ENCODE results near the gene RAB28.
A peak's percentile ranks its signal among the peaks of the same experiment; 100 is the strongest.

RAB28 gene

DNA sequence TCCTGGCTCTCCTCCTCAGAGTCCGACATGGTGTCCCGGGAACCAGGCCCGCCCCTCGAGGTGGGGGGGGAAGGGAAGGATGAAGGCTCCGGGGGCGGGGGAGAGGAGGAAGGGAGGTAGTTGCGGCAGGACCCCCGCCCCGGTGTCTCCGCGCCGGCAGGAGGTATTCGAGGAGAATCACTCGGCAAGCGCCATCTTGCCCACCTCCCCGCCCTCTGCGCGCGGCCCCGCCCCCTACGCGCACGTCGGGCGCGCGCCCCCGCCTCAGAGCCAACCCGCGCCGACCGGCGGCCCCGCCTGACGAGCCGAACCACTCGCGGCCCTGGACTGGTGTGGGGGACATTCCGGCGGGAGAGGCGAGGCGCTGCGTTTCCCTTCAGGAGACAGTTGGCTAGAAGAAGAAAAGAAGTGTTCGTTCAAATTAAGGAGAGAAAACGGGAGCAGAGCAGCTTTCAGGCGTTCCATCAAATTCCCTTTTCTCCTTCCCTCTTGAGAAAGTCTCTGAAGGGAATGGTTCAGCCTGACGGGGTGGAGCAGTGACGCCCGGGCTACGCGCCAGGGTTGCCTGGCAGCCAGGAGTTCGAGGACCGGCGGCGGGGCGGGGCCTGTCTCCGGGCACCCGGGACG lies at the start of gene RAB28:
Gene RAB28 (minus strand): TSS at position 219 of the 627 bp plus-strand sequence.
- no peak for TF ChIP-seq CTCF (IDR thresholded peaks at IDR 0.05; ENCODE audit: borderline replicate concordance, control extremely low read depth, extremely low read depth, insufficient read depth, missing control alignments)
- DNase-seq (ENCODE audit: low spot score) = peak; percentile 92
- in situ Hi-C loops (cut with MboI; ENCODE audit: low sequenced_read_pairs, unreplicated experiment) = no loop called here

- no peak for TF ChIP-seq CTCF (IDR thresholded peaks at IDR 0.05; ENCODE audit: borderline replicate concordance, control extremely low read depth, extremely low read depth, insufficient read depth, missing control alignments)
- in situ Hi-C loops (cut with MboI; ENCODE audit: low sequenced_read_pairs, unreplicated experiment) = no loop called here
- DNase-seq (ENCODE audit: low spot score) = no peak
These were observed 47.5 kb upstream of the RAB28 start for GRCh38 chr4:13531625-13531998.

GRCh38 chr4:13530823-13531624 lies 46.9 kb upstream of the RAB28 start:
- no peak for TF ChIP-seq CTCF (IDR thresholded peaks at IDR 0.05; ENCODE audit: borderline replicate concordance, control extremely low read depth, extremely low read depth, insufficient read depth, missing control alignments)
- in situ Hi-C loops (cut with MboI; ENCODE audit: low sequenced_read_pairs, unreplicated experiment) = no loop called here
- peak; percentile 30 for DNase-seq (ENCODE audit: low spot score)

- TF ChIP-seq CTCF (IDR thresholded peaks at IDR 0.05; ENCODE audit: borderline replicate concordance, control extremely low read depth, extremely low read depth, insufficient read depth, missing control alignments) = no peak
- in situ Hi-C loops (cut with MboI; ENCODE audit: low sequenced_read_pairs, unreplicated experiment) = no loop called here
- peak; percentile 13 for DNase-seq (ENCODE audit: low spot score)
These were observed 45.2 kb upstream of the RAB28 start for GRCh38 chr4:13529128-13529919.

DNA sequence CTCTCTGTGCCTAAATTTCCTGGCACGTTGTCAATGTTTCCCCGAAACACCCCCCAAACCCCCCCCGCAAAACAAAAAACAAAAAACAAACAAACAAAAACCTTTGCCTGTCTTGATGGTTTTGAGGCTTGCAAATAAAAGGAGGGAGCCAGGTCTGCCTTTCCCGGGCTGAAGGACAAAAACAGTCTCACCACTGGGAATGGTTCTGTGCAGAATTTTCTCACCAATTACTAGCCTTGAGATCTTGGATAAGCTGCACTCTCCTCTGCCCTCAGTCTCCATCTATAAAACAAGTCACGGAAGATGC lies 44.6 kb upstream of the RAB28 start:
- no peak for TF ChIP-seq CTCF (IDR thresholded peaks at IDR 0.05; ENCODE audit: borderline replicate concordance, control extremely low read depth, extremely low read depth, insufficient read depth, missing control alignments)
- DNase-seq (ENCODE audit: low spot score) = peak; percentile 23
- in situ Hi-C loops (cut with MboI; ENCODE audit: low sequenced_read_pairs, unreplicated experiment) = no loop called here

DNA sequence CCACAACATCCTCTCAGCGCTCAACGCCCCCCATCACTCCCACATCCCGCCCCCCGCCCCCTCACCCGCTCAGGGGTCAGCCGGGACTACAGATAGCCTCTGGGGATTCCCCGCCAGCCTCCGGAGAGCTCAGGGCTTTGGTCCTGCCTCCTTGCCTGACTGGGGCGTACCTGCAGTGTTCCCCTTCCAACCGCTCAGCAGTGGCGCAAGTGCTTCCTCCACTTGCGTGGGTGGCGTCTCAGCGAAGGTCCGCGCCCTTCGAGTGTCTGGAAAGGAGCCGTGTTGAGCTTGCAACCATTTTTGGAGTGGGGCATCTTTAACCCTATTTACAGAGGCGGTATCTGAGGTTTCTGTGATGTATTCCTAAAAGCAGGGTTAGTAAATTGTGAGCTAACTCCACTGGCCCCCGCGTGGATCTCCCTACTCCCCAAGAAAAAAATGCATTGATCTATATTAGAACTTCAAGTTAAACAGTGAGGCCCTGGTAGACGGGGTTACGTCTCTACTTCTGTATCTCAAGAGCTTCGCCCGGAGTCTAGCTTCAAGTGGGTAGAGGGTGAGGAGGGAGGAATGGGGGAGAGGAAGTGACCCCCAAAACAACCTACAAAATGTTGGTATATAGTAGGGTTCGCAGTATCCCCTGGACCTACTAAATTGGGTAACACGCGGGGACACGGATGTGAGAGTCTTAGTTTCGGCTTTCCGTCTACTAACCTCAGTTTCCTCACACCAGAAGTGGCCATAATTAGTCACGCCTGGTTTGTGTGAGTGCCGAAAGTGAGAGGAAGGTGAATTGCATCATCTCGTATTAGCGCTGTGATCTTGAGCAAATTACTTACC lies 44.1 kb upstream of the RAB28 start:
- in situ Hi-C loops (cut with MboI; ENCODE audit: low sequenced_read_pairs, unreplicated experiment) = no loop called here

More for the DNA sequence above, 44.1 kb upstream of the RAB28 start:
- peak; percentile 79 for DNase-seq (ENCODE audit: low spot score)
- no peak for TF ChIP-seq CTCF (IDR thresholded peaks at IDR 0.05; ENCODE audit: borderline replicate concordance, control extremely low read depth, extremely low read depth, insufficient read depth, missing control alignments)
